NCI-H82 treated with DMSO at 0.1 percent for 48 hours (cell line): ENCODE measurements around the gene SRP68.

Source experiments
- DNase-seq: peaks from one replicate; lab custom pipeline; 2025; ENCODE audit not compliant: unreplicated experiment; lab: John Stamatoyannopoulos, UW

SRP68 gene

GRCh38 chr17:76072148-76072858, at the start of gene SRP68:
Gene SRP68, minus strand, starts transcription at chr17:76072517. Its CDS starts 26 bp downstream, at chr17:76072491.
- DNase-seq, result peak; percentile 80

GRCh38 chr17:76121932-76122430, 49.7 kb upstream of the SRP68 start:
- DNase-seq, result no peak

DNA sequence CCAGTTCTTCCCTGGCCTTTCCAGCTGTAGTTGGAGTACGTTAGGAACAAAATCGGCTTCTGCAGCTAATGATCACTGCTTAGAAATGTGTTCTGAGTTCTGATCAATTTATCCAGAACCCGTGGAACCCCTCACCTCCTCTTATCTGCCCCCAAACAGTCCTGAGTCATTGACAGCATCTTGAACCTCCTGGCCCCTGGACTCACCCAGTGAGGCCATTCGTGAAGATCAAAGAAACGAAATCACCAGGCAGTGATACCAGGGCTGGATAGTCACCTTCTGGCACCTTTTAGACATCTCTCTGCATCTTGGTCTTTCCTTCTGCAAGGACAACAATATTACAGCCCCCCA, 48.3 kb upstream of the SRP68 start:
- no peak for DNase-seq

DNA sequence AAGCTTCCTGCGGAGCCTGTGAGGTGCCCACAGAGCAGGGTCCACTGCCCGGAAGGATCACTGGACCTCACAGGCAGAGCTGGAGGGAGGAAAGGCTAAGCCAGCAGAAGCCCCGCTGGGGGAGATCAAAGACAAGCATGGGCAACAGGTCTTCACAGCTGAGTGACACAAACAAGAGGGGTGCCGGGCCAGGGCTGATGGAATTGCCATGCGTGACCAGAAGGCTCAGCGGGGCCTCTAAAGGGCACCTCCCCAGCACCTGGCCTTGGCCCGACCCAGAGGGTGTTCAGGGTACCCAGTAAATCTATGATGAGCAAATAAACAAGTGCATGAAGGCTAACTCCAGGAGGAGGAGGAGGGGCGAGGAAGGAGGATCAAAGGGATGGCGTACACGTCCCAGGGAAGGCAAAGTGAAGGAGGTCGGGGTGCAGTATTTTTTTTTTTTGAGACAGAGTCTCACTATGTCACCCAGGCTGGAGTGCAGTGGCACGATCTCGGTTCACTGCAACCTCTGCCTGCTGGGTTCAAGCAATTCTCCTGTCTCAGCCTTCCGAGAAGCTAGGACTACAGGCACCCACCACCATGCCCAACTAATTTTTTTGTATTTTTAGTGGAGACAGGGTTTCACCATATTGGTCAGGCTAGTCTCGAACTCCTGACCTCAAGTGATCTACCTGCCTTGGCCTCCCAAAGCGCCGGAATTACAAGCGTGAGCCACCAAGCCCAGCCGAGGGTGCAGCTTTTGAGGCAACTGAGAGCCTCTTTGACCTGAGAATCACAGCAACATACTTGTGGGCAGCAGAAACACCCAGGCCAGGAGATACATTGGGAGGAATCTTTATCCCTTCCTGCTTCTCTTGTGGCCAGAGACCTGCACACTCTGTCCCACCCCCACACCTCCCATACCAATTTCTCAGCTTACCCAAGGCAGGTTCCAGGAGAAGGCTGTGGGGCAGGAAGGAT, 47.4 kb upstream of the SRP68 start:
- DNase-seq, result no peak

DNA sequence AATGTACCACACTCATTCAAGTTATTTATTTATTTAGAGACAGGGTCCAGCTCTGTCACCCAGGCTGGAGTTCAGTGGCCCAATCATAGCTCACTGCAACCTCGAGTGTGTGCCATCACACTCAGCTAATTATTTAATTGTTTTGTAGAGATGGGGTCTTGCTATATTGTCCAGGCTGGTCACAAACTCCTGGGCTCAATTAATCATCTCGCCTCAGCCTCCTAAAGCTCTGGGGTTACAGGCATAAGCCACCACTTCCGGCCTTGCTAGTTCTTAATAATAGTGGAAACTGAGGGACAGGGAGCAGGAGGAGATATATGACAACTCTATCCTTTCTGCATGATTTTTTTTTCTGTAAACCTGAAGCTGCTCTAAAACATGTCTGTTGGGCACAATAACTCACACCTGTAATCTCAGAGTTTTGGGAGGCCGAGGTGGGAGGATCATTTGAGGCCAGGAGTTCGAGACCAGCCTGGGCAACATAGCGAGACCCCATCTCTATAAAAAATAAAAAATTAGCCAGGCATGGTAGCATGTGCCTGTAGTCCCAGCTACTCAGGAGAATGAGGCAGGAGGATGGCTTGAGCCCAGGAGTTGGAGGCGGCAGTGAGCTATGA, 42.9 kb upstream of the SRP68 start:
- DNase-seq, result no peak

- no peak for DNase-seq
Measured at GRCh38 chr17:76111956-76112355, 39.6 kb upstream of the SRP68 start.

- DNase-seq, result no peak
Measured at GRCh38 chr17:76107509-76107908, 35.2 kb upstream of the SRP68 start.

- no peak for DNase-seq
Measured at GRCh38 chr17:76106703-76107102, 34.4 kb upstream of the SRP68 start.

DNA sequence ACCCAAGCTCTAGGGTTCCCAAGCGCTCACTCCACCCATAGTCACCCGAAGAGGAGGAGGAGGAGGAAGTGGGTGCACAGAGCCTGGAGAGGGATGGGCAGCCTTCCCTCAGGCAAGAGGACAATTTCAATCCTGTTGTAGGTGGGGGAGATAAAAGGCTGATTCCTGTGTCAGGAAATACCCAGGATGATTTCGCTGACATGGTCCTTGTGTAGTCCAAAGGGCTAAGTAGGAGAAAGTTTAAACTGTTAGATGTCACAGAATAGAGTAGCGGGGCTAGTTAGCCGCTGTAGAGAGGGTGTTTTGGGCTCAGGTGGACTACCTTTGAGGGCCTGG, 32.5 kb upstream of the SRP68 start:
- DNase-seq, result no peak

GRCh38 chr17:76104140-76104895, 32.0 kb upstream of the SRP68 start:
- no peak for DNase-seq

DNA sequence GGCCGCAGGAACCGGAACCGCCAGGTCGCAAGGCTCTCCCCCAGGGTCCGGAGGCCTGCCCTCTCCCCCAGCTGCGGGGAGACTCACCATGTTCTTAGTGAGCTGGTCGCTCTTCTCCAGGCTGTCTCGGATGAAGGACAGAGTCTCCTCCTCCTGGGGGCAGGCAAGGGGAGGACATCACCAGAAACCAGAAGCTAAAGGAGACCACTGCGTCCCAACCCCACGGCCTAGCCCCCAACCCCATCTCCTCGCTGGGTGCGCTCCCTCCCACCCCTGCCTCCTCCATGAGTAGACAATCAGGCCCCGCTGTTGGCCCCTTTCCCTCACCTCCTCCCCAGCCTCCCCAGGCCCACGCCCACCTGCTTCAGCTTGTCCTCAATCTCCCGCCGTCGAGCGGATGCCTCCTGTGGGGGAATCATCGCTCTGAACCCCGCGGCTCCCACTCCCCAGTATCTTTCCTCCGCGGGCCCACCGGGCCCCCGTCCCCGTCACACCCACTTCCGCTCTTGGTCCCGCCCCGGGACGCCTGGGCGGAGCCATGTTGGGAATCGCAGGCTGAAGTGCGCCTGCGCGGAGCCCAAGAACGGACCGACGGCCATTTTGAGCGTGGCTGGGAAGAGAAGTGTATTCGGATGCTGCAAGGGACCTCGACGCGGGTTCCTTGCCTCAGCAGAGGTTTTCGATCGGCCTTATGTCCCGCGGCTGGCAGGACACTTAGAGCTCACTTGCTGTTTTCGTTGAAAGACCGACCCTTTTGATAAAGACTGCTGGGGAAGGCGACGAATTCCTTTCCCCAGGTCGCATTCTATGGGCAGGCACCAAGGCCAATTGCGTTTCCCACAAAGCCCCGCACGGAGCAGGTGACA, 31.2 kb upstream of the SRP68 start, which contains the start of gene EXOC7:
EXOC7 (minus strand) TSS at position 514 of the 866 bp plus-strand sequence; CDS start at position 419, 95 bp downstream.
- peak; percentile 85 for DNase-seq

DNA sequence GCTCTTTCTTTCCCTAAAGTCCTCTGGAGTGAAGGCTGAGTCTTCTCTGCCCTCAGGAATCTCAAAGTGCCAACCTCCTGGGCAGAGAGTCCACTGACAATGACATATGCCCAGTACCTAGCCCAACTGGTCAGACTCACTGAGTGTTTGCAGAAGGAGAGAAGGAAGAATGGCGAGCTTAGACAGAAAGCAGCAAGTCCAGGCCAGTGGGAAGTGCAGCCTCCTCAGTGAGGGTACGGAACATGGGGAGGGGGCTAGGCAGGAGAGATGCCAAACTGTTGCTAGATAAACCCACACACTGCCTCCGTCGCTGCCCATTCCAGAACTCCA, 30.6 kb upstream of the SRP68 start:
- no peak for DNase-seq

DNA sequence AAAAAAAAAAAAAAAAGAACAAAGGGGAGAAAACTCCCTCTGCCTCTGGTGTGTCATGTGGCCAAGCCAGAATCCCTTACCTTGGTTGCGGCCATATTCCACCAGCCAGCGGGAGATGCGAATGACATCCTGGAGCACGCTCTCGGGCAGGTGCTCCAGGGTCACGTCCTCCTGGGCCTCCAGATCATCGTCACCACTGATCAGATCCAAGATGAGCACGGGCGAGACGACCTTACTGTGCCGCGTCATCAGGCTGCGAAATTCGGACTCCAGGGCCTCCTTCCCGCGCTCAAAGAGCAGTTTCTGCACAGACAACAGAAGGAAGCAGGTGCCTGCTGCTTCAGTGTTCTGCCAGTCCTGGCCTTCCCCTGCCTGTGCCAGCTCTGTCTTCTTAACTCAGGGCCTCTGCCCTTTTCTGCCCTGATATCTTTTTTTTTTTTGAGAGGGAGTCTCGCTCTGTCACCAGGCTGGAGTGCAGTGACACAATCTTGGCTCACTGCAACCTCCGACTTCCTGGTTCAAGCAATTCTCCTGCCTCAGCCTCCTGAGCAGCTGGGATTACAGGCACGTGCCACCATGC, 25.5 kb upstream of the SRP68 start:
- DNase-seq, result no peak

DNA sequence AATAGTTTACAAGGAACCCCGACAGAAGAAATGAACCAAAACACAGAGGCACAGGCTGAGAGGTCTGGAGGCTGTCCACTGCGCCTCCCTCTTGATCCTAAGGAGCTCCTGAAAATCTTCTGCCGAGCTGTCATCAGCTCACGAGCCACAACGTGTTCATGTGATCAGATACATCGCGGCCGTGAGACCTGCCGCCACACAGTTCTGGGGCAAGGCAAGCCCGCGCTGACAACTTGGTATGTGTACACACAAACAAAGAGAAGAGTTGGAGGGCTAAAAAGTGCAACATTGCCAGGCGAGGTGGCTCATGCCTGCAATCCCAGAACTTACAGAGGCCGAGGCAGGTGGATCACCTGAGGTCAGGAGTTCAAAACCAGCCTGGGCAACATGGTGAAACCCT, 23.6 kb upstream of the SRP68 start:
- no peak for DNase-seq

GRCh38 chr17:76094046-76094445, 21.7 kb upstream of the SRP68 start:
- DNase-seq, result no peak

GRCh38 chr17:76092526-76093413, 20.5 kb upstream of the SRP68 start:
- DNase-seq, result no peak

- DNase-seq, result no peak
Measured at GRCh38 chr17:76091526-76092286, 19.4 kb upstream of the SRP68 start.

- DNase-seq, result no peak
Measured at GRCh38 chr17:76090517-76091129, 18.3 kb upstream of the SRP68 start.
